Cardiac septum (tissue), 1 donor: Measurements from ENCODE around the gene ROCK2. TPM values are rescaled to one million over a fixed set of nuclear protein-coding genes. Genes with fewer than 3 reads are reported as not detected.

Experiments
- DNase-seq: peaks from one replicate; pipeline ENCODE4 v3.0.0-alpha.2; 2020; ENCODE audit warnings: low spot score
- intact Hi-C: fragments of 100-400 bp; cut with DNase I; formaldehyde crosslinking; loops from one replicate; pipeline ENCODE4 v1.14.0; 2022
- total RNA-seq: library from RNA; stranded (reverse); fragmentation: NEBNext Ultra II Directional; extraction: Animal tissue kit (Norgen Biotek cat#: 25700); gene quantifications from one replicate; pipeline ENCODE4 v1.2.1, GENCODE V29; 2021
- donor health status: DM: no; HTN: no; CAD: no.

The ROCK2 gene
- total RNA-seq, 1 donor from 2014 or later = 48.6 TPM

DNA sequence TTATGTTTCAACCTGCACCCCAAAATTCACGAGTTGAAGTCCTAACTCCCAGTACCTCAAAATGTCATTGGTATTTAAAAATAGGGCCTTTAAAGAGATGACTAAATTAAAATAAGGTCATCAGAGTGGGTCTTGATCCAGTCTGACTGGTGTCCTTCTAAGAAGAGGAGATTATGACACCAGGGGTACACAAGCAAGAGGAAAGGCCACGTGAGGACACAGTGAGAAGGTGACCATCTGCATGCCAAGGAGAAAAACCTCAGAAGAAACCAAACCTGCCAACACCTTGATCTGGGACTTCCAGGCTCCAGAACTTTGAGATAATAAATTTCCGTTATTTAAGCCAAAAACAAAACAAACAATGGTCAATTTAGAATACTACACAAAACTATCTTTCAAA, 22.6 kb downstream of the ROCK2 start:
- DNase-seq = no peak
- intact Hi-C loops = no loop called here

DNA sequence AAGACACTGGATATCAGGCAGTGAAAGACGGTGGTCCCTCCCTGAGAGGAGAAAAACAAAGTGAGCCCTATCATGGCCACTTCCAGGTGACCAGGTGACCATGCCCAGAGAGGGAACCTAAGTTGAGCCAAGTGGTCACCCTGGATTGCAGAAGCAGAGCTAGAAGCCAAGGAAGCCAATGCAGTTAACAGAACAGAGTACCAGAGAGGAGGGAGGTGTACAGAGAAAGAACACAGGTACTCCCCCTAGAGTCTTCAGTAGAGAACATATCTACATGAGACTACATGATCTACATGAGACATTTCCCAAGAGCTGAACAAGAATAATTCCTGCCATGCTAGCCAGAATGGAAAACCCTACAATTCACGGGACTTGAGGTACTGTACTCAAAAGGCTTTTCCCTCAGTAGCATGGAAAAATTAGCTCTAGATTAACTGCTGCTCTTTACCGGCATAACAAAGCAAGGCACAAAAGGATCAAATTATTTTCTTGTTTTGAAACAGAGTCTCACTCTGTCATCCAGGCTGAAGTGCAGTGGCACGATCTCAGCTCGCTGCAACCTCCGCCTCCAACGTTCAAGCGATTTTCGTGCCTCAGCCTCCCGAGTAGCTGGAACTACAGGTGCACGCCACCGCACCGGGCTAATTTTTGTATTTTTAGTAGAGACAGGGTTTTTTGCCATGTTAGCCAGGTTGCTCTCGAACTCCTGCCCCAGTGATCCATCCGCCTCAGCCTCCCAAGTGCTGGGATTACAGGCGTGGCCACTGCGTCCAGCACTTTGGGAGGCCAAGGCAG, 23.5 kb downstream of the ROCK2 start:
- intact Hi-C loops = no loop called here
- no peak for DNase-seq

DNA sequence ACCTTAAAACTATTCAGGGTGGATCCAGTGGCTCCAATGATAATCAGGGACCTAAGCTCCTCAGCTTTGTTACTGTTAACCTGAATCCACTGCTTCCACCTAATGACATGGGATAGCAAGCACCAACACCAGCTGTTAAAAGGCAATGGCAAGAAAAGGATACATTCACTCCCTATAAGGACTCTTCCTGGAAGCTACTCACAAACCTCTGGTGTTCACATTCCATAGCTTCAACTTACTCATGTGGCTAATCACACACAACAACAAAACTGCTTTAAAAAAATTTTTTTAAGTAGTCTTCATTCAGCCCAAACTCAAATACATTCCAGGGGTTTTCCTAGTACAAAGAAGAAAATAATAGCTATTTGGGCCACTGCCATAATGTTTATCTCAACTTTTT, 24.5 kb downstream of the ROCK2 start:
- DNase-seq = no peak
- intact Hi-C loops = no loop called here

DNA sequence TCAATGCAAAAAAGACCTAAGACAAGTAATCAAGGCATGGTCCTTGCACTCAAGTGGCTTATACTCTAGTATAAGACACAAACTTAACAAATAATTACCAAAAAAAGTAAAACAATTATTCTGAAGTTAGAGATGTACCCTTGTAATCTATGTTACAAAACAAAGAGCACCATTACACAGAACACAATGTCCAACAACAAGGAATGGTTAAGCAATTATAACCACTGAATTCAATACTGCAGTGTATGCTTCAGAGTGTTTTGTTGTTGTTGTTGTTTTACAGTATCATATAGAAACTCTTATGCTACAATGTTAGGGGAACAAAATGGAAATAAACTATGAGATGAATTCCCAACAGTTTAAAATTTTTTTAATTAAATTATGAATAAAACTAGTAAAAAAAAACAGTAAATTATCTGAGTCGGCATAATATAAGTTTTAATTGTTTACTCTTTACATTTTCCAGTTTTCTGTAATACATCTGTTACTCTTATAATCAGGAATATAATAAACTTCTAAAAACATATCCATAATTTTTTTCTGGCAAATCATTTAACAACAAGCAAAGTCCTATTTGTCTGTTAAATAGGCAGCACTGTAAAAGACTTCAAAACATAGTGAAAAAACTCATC, 29.2 kb downstream of the ROCK2 start:
- DNase-seq = no peak
- intact Hi-C loops = no loop called here

DNA sequence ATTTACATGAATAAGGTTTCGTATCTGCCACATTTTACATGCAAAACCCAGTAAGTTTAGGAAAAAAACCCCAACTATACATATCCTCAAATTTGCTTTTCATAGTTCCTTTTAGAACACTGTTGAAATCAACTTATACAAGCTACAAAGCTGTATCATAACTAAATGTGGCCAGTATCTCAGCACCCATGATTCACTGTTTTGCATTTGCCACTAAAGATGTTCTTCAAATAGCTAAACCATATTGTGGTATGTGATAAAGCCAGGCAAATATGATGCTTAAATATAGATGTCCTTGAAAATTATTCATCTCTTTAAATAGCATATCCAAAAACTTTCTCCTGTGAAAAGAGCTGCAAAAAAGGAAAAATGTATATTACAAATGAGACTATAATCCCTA, 29.9 kb downstream of the ROCK2 start:
- intact Hi-C loops = no loop called here
- no peak for DNase-seq

DNA sequence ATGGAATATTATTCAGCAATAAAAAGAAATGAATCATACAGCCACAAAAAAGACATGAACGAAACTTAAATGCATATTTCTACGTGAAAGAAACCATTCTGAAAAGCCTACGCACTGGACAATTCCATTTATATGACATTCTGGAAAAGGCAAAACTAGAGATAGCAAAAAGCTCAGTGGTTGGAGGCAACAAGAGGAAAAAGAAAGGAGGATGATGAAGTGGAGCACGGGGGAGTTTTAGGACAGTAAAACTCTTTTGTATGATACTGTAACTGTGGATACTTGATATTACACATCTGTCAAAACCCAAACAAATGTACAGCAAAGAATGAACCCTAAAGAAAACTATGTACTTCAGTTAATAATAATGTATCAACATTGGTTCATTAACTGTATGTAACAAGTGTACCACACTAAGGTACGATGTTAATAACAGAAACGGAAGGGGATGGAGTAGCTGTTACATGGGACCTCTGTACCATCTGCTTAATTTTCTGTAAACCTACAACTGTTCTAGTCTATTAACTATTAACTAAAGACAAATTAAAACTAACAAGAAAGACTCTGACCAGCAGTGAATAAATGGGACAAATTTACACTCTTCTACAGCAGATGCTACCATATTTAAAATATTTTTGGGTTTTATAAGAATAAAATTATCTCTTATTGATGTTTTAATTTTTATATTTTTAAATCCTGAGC, 31.5 kb downstream of the ROCK2 start:
- no peak for DNase-seq
- intact Hi-C loops = no loop called here

DNA sequence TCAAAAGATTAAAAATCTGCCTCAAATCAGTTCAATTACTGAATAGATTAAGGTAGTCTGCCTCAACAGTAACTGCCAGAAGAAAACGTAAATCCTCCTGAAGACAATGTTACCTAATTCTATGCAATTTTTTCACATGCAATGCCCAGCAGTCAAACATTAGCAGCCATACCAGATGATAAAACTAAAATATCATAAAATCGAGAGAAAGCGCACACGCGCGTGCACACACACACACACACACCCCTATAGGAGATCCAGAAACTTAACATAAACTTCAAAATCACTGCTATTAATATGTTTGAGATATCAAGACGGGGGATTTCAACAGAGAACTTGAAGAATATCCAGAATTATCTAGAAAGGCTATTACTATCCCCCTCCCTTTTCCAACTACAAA, 32.9 kb downstream of the ROCK2 start:
- intact Hi-C loops = no loop called here
- DNase-seq = no peak

DNA sequence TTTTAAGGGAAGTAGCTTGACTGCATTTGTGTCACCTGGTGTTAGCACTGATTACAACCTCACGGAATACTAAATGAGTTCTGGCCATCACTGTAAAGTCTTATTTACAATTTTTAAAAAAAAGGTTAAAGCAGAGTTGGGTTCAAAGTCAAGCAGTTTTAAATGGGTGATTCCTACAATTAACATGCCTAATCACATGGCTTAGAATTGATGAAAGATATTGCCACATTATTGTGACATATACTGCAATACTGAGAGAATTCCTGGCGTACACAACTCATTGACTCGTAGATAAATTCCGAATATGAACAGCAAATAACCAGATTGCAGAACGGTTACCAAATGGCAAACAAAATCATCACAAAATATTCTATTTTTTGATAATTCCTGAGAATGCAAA, 34.2 kb downstream of the ROCK2 start:
- intact Hi-C loops = no loop called here
- no peak for DNase-seq

DNA sequence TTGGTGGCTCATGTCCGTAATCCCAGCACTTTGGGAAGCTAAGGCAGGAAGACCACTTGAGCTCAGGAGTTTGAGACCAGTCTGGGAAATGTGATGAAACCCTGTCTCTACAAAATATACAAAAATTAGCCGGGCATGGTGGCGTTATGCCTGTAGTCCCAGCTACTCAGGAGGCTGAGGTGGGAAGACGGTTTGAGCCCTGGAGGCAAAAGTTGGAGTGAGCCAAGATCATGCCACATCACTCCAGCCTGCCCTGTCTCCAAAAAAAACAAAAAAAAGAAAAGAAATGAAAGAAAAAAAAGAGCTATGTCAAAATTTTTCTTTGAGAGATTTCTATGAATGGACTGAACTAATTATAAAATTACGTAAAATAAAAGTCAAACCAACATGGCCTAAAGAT, 34.7 kb downstream of the ROCK2 start:
- no peak for DNase-seq
- intact Hi-C loops = no loop called here

DNA sequence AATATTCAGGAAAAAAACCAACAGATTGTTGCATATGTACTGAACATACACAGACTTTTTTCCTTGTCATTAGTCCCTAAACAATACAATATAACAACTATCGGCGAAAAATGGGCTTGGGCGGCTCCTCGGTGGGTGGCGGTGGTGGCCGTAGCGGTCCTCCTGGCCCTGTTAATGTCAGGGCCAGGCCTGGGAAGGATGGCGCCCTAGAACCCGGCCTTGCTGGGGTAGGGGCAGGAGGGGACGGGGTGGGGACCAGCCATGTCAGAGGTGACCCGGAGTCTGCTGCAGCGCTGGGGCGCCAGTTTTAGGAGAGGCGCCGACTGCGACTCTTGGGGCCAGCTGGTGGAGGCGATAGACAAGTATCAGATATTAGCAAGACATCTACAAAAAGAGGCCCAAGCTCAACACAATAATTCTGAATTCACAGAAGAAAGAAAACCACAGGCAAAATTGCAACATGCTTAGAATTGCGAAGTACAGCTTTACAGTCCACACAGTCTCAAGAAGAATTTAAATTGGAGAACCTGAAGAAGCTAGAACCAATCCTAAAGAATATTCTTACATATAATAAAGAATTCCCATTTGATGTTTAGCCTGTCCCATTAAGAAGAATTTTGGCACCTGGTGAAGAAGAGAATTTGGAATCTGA, 36.5 kb downstream of the ROCK2 start:
- DNase-seq = no peak
- intact Hi-C loops = no loop called here

DNA sequence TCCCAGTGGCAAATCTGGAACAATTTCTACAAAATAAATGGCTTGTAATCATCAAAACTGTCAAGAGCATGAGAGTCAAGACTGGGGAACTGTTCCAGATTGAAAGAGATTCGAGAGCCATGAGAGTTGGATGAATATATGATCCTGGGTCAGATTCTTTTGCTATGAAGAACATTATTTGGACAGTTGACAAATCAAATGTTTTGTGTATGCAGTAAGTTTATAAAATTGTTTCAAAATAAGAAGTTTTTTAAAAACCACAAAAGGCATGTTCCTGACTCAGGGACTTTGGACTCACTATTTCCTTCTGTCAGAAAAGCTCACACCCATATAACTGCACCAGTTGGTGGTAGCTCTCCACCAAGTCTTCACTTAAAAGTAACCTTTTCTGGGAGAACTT, 38.5 kb downstream of the ROCK2 start:
- DNase-seq = no peak
- intact Hi-C loops = no loop called here

DNA sequence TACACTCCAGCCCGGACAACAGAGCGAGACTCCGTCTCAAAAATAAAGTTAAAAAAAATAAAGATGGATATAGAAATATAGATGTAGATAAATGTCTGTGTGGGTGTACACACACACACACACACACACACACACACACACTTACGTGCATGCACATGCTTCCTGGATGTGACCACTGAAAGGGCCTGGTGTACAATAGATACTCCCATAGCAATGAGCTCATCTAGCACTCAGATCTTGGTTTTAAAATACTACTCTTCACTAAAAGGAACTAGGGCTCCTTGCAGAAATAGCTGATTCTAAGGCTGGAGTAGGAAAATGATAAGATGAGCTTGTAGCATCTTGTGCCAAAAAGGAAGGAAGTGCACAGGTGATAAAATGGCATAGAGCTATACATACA, 39.1 kb downstream of the ROCK2 start:
- no peak for DNase-seq
- intact Hi-C loops = no loop called here

DNA sequence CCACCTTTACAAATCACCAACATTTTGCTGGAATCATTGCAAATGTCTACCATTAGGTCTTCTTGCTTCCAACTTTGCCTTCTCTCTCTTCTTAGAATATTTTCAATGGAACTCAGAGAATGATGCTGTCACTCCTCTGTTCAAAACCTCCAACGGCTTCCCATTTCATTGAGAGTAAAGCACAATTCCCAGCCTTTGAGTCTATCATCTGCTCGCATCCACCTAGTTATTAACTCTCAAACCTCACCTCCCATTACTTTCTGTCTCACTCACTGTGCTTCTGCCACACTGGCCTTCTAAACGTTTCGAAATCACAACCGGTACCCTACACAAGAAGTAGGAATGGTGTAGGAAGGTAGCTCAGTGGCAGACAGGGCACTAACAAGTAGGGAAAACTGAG, 40.0 kb downstream of the ROCK2 start:
- intact Hi-C loops = no loop called here
- no peak for DNase-seq

DNA sequence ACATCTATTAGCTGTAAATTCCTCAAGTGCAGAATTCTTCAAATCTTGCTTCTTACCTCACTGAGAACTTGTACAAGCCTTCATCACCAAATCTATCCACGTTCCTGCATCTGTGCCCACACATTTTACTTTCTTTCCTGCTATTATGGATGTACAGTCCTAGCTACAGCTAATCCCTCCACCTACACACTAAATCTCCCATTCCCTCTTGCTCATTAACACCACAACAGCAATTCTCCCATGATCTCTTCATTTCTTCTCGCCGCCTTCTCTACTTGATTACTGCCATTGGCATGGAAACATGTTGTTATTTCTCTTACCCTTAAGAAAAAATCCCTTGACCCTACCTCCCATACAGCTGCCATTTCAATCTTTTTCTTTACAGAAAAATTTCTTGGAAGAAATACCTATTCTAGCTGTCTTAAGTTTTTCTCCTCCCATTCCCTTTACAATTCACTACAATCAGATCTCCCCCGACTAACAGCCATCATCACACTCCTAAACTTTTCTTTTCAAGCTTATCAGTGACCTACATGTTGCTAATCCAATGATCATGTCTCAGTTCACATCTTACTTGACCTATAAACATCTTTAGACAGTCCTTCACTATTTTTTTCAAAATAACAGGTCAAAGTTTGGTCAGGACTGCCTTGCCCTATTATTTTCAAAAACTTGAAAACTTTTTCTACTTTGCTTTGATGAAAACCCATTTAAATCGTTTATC, 41.0 kb downstream of the ROCK2 start:
- intact Hi-C loops = no loop called here

DNA sequence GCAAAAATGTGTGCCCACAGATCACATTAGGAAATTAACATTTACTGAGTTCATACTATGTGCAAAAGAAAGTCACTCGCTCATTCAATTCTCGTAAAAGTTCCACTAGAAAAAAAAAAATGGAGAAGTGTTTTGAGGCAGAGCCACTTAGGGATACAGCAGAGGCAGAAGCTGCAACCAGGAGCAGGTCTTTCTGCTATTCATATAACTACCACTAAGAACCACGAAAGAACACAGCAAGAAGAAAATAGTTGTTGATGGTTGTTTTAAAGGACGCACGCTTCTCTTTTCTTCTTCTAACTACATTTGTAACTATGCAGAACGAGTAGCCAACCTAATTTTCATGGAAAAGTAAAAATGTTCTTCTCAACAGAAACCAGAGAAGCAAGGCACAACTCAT, 45.0 kb downstream of the ROCK2 start:
- intact Hi-C loops = no loop called here
- no peak for DNase-seq

More for the DNA sequence above, 41.0 kb downstream of the ROCK2 start:
- DNase-seq = no peak

DNA sequence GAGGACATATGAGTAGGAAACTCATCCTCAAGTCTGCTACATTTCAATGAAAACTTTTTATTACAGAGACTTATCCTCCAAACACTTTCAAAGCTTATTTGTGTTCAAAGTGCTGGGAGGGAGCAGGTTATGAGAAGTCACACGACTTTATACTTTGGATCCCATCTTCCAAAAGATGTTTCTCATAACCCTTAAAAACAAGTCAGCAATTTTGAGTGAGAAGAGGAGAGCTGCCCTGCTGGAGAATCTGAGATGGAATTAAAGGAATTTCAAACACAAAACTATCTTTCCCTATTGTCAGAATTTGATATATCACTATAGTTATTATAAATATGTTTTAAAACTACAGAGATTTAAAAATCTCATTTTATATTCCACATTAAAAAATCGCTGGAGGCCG, 45.8 kb downstream of the ROCK2 start:
- no peak for DNase-seq
- intact Hi-C loops = no loop called here

DNA sequence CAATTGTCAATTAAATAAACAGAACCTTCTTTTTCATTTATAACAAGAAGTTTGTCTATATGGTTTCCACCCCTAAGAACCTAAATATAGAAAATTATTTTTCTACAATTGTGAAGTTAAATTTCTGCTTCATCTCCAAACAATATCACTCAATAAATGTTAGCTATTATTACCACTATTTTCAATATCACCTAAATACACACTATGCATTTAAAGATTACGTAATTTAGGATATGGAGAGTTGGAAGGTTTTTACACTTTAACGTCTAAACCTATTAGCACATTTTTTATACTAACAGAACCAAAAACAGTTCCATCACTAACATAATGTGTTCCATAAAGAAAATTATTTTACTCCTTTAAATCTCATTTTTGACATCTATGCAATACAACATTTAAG, 48.0 kb downstream of the ROCK2 start:
- DNase-seq = no peak
- intact Hi-C loops = no loop called here

DNA sequence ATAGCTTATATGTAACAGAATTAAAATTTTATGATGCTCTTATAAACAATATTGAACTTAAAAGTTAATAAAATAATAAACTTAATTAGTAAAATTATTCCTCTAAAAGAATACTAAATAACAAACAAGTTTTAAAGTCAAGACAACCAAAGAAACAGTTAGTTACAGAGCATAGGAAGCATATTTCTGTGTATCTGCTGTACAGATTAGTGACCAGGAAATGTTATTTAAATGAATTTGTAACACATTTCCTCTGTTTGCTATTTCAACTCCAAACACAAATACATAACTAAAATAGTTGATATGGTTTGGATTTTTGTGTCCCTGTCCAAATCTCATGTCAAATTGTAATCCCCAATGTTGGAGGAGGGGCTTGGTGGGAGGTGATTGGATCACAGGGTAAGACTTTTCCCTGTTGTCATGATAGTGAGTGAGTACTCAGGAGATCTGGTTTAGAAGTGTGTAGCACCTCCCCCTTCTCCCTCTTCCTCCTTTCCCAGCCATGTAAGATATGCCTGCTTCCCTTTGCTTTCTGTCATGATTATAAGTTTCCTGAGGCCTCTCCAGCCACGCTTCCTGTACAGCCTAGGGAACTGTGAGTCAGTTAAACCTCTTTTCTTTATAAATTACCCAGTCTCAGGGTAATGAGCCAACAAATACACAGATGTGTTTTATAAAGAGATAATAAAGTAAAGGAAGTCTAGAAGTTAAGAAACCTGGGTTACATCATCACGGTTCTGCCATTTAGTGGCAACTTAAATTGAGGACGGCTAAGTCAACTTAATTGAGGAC, 51.8 kb downstream of the ROCK2 start:
- intact Hi-C loops = no loop called here
- no peak for DNase-seq

DNA sequence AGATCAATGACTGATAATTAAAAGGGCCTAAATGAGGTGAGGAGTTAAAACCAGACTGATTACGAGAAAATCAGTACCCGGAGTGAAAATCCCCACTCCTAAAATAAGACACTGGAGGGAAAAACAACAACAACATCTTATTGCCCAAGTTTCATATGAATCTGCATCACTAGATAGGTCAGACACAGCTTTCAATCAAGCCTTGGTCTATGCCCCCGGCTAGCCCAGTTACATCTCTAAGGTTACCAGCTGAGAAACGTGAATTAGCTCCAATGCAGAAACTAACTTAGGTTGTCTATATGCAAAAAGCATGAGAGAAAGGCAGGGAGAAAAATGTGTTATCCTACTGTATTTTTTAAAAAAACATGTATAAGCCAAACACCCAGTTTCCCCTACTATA, 53.7 kb downstream of the ROCK2 start:
- DNase-seq = no peak
- intact Hi-C loops = no loop called here
